ENCODE results near the gene EVI2A.
"Not testable (repeated sequence)": the region's sequence is repeated elsewhere in the genome, so short reads cannot be mapped to it uniquely, and the experiment has no call there.

EVI2A gene

GRCh38 chr17:31313982-31314781, 7.2 kb downstream of the EVI2A start, which contains the start of gene EVI2B:
Gene EVI2B, minus strand, starts transcription at chr17:31314054. Its CDS starts 8,445 bp downstream, at chr17:31305609.
- DNase-seq, result no peak

- not testable (repeated sequence) for DNase-seq
Observed at GRCh38 chr17:31312223-31312622, 9.2 kb downstream of the EVI2A start.

- DNase-seq, result no peak
Observed at GRCh38 chr17:31311526-31311925, 9.9 kb downstream of the EVI2A start.

GRCh38 chr17:31310886-31311285, 10.5 kb downstream of the EVI2A start:
- DNase-seq, result no peak

GRCh38 chr17:31310260-31310659, 11.2 kb downstream of the EVI2A start:
- DNase-seq, result no peak

GRCh38 chr17:31309556-31309955, 11.9 kb downstream of the EVI2A start:
- no peak for DNase-seq

GRCh38 chr17:31308372-31309334, 12.8 kb downstream of the EVI2A start:
- no peak for DNase-seq

- DNase-seq, result no peak
Observed at GRCh38 chr17:31307640-31308039, 13.8 kb downstream of the EVI2A start.

- no peak for DNase-seq
Observed at GRCh38 chr17:31299624-31300023, 21.8 kb downstream of the EVI2A start.

- DNase-seq, result peak in 50 of 56 donors; percentile 14 to 92 (median 62)
Observed at GRCh38 chr17:31297090-31297489, 24.3 kb downstream of the EVI2A start, which contains the start of gene OMG. Gene OMG, minus strand, starts transcription at chr17:31297239. Its CDS starts 908 bp downstream, at chr17:31296331.

- peak in 4 of 56 donors; percentile 12 to 45 (median 20) for DNase-seq
Observed at GRCh38 chr17:31296142-31296541, 25.3 kb downstream of the EVI2A start.

- DNase-seq, result no peak
Observed at GRCh38 chr17:31295489-31295871, 25.9 kb downstream of the EVI2A start.

- peak in 3 of 56 donors; percentile 1 to 11 (median 6) for DNase-seq
Observed at GRCh38 chr17:31294820-31295488, 26.5 kb downstream of the EVI2A start.

GRCh38 chr17:31294231-31294630, 27.2 kb downstream of the EVI2A start:
- DNase-seq, result no peak

- DNase-seq, result no peak
Observed at GRCh38 chr17:31293581-31293980, 27.8 kb downstream of the EVI2A start.

- no peak for DNase-seq
Observed at GRCh38 chr17:31291820-31292219, 29.6 kb downstream of the EVI2A start.

- no peak for DNase-seq
Observed at GRCh38 chr17:31289790-31290189, 31.6 kb downstream of the EVI2A start.

- DNase-seq, result not testable (repeated sequence)
Observed at GRCh38 chr17:31287932-31288331, 33.5 kb downstream of the EVI2A start.

- no peak for DNase-seq
Observed at GRCh38 chr17:31286587-31286986, 34.8 kb downstream of the EVI2A start.

- no peak for DNase-seq
Observed at GRCh38 chr17:31283841-31284240, 37.6 kb downstream of the EVI2A start.

- DNase-seq, result no peak
Observed at GRCh38 chr17:31281061-31281460, 40.4 kb downstream of the EVI2A start.
